Heart left ventricle (tissue), 13 donors: ENCODE results near the gene RAB13.

ENCODE experiments used
- POLR2A ChIP-seq, 2 donors: fragments of 450-650 bp; IDR thresholded peaks; one replicate each; pipeline ENCODE4 v1.6.1; 2017; ENCODE audit warnings: antibody characterized with exemption in 2 of 2, mild to moderate bottlenecking in 2 of 2, moderate library complexity in 2 of 2
- TF ChIP-seq, protein P1 (sequence below), 12 donors: fragments of 200-600 bp; sonication (generic) in 4 of 12; IDR thresholded peaks; one replicate each; pipeline versions ENCODE4 v1.5.0 to v1.8.0; 2018 to 2022; ENCODE audit warnings: antibody characterized with exemption in 12 of 12, mild to moderate bottlenecking in 5 of 12
- donor health status: ischemic (EF 13 %, LVEDD 7.1; RV severe dilation, severe dysfunction).
- donor health status: DM: no; HTN: yes; CAD: no.
- donor health status: DM: no; HTN: no; CAD: no.
- donor health status: ischemic (EF 25% LVEDD 6.9; RV normal size, moderate dysfunction).
- donor health status: ischemic (EF 25% LVEDD 5.7; RV mildly dilated, moderate dysfunction).
- donor health status: ischemic (EF 35%, LVEDD 5.7; RV mildly dilated, moderate dysfunction).
- donor health status: nonischemic (EF 11% LVEDD 7.7; RV severe dilation, severe dysfunction).
- donor health status: DM: yes; HTN: yes; CAD: no.
- donor health status: PGD.
- donor health status: ischemic (EF 29% LVEDD 5.4; RV normal size, mild dysfunction).
- donor health status: nonischemic (EF 23%, LVEDD 6.1; RV moderate dilation, normal function).

DNA sequence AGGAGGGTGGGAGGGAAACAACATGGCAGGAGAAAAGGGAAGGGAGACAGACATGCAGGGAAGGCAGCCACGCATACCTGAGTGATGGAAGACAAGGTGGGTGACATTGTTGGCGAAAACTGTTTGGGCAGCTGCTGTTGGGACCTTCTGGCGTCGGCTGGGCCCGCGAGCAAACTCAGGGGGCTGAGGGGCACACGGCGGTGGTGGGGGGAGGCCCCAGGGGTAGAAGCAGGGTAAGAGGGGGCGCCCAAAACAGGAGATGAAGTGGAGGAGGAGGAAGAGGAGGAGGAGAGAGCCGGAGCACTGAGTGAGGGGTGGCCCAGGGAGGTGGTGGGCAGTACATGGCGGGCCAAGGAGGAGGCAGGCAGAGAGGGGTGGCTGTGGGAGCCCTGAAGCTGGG, 35.0 kb downstream of the RAB13 start:
- TF ChIP-seq, protein P1, sequence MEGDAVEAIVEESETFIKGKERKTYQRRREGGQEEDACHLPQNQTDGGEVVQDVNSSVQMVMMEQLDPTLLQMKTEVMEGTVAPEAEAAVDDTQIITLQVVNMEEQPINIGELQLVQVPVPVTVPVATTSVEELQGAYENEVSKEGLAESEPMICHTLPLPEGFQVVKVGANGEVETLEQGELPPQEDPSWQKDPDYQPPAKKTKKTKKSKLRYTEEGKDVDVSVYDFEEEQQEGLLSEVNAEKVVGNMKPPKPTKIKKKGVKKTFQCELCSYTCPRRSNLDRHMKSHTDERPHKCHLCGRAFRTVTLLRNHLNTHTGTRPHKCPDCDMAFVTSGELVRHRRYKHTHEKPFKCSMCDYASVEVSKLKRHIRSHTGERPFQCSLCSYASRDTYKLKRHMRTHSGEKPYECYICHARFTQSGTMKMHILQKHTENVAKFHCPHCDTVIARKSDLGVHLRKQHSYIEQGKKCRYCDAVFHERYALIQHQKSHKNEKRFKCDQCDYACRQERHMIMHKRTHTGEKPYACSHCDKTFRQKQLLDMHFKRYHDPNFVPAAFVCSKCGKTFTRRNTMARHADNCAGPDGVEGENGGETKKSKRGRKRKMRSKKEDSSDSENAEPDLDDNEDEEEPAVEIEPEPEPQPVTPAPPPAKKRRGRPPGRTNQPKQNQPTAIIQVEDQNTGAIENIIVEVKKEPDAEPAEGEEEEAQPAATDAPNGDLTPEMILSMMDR (IDR thresholded peaks at IDR 0.05) = no peak
- no peak for TF ChIP-seq POLR2A (IDR thresholded peaks at IDR 0.05)
